ENCODE measurements around the gene PPIC. TPM values are rescaled to one million over a fixed set of nuclear protein-coding genes. Genes with fewer than 3 reads are reported as not detected.

Gene PPIC
- total and polyA plus RNA-seq, 2 experiments from 2014 or later: 116 to 244 TPM

DNA sequence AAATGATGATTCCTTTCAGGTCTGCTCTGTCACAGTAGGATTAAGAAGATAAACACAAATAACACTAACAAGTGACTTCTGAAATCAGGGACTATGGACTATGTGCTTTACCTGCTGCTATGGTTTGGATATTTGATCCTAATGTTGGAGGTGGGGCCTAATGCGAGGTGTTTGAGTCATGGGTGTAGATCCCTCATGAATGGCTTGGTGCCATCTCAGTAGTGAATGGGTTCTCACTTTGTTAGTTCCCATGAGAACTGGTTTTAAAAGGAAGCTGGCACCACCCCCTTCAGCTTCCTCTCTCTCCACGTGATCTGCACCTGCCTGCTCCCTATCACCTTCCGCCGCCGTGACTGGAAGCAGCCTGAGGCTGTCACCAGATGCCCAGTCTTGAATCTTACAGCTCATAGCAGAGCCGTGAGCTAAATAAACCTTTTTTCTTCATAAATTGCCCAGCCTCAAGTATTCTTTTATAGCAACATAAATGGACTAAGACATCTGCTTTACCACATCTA is 3.3 kb downstream of the PPIC start:
- Histone ChIP-seq H3K4me1 (ENCODE audit: insufficient read depth) (peaks cover 7% of the 10 kb centered on the region; the same call in 1 of the 2 replicates), H3K9ac (no peak overlapping the region), H3K27ac (no peak overlapping the region), H2AFZ (no peak overlapping the region), H4K20me1 (ENCODE audit: insufficient read depth) (no peaks in the 10 kb centered on the region), H3K27me3 (replicated peaks; ENCODE audit: insufficient read depth) (no peaks in the 10 kb centered on the region), H3K4me3 (no peak overlapping the region), H3K4me2 (ENCODE audit: unreplicated experiment) (no peak overlapping the region), H3K9me2 (ENCODE audit: insufficient read depth) (no peaks in the 10 kb centered on the region), H3K79me2 (ENCODE audit: insufficient read depth) (peaks cover 20% of the 10 kb centered on the region; the same call in 1 of the 2 replicates), H3K36me3 (ENCODE audit: low read depth) (peaks cover 7% of the 10 kb centered on the region; the same call in 1 of the 2 replicates), H3F3A (ENCODE audit: insufficient read depth) (peaks cover 17% of the 10 kb centered on the region), H3K9me3 (ENCODE audit: low read depth) (no peaks in the 10 kb centered on the region)
- in situ Hi-C loops (cut with MboI): loop anchor here (10.0 kb wide), 1 partner anchor 122 kb away; no protein-coding TSS in a partner anchor
- DNase-seq: peak; percentile 6
- 73 to 81% methylated on average over 6 of the region's 6 CpGs for WGBS, 2 experiments (ENCODE audit: low coverage in 1 of 2, low lambda C conversion rate in 2 of 2, missing lambda C conversion rate in 2 of 2)
- TF ChIP-seq EZH2 (IDR thresholded peaks at IDR 0.05; ENCODE audit: insufficient read depth, poor library complexity, severe bottlenecking) (no peak), EZH2phosphoT487 (IDR thresholded peaks at IDR 0.05; ENCODE audit: insufficient read depth, low read depth) (no peak)

DNA sequence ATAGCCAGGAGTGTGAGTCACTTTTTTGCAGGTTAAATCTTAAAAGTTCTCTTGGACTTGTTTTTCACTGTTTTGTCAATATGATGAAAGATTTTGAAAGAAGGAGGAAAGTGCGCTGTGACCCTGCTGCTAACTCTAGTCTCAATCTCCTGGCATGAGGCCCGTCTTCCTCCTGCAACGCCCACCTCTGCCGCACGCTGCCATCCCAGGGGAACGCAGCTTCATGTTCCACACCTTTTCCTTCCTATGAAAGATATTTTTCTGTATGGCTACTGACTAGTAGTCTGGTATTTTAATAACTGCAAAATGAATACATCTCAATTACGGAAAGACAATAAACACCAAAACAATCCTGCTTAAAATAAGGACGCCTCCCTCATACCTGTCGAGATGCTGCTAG is 8.3 kb downstream of the PPIC start:
- Histone ChIP-seq H3K9me2 (ENCODE audit: insufficient read depth) (no peaks in the 10 kb centered on the region), H3K36me3 (ENCODE audit: low read depth) (peaks cover 30% of the 10 kb centered on the region), H3K79me2 (ENCODE audit: insufficient read depth) (peaks cover 5% of the 10 kb centered on the region; the same call in 1 of the 2 replicates), H3K4me1 (ENCODE audit: insufficient read depth) (no peaks in the 10 kb centered on the region), H3K27ac (no peak overlapping the region), H3K9me3 (ENCODE audit: low read depth) (no peaks in the 10 kb centered on the region), H3K9ac (no peak overlapping the region), H3F3A (ENCODE audit: insufficient read depth) (no peaks in the 10 kb centered on the region), H3K27me3 (replicated peaks; ENCODE audit: insufficient read depth) (no peaks in the 10 kb centered on the region), H3K4me3 (no peak overlapping the region), H3K4me2 (ENCODE audit: unreplicated experiment) (no peak overlapping the region), H4K20me1 (ENCODE audit: insufficient read depth) (no peaks in the 10 kb centered on the region), H2AFZ (no peak overlapping the region)
- in situ Hi-C loops (cut with MboI): no loop called here
- no peak for DNase-seq
- 83 to 85% methylated on average over 9 of the region's 9 CpGs for WGBS, 2 experiments (ENCODE audit: low coverage in 1 of 2, low lambda C conversion rate in 2 of 2, missing lambda C conversion rate in 2 of 2)
- TF ChIP-seq EZH2 (IDR thresholded peaks at IDR 0.05; ENCODE audit: insufficient read depth, poor library complexity, severe bottlenecking) (no peak), EZH2phosphoT487 (IDR thresholded peaks at IDR 0.05; ENCODE audit: insufficient read depth, low read depth) (no peak)

DNA sequence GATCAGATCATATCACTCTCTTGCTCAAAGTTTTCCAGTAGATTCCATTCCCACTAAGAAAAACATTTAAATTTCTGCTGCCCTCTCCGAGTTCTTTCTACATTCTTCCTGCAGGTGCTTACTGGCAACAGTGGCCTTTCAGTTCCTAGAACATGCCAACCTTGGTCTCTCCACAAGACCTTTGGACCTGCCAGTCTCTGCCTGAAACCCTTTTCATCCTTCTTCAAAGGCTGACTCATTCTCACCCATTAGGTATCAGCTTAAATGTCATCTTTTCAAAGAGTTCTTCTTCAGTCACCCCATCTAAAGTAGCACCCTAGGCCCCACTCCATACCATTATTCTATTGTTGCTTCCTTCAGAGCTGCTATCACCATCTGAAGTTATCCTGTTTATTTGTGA is 21.8 kb downstream of the PPIC start:
- Histone ChIP-seq H3K4me1 (ENCODE audit: insufficient read depth) (peaks cover 8% of the 10 kb centered on the region), H3K9me2 (ENCODE audit: insufficient read depth) (no peaks in the 10 kb centered on the region), H3K4me2 (ENCODE audit: unreplicated experiment) (no peak overlapping the region), H3K36me3 (ENCODE audit: low read depth) (no peaks in the 10 kb centered on the region), H3K4me3 (no peak overlapping the region), H4K20me1 (ENCODE audit: insufficient read depth) (no peaks in the 10 kb centered on the region), H3K27ac (no peak overlapping the region), H3K9ac (no peak overlapping the region), H3F3A (ENCODE audit: insufficient read depth) (0 out of 2 replicates have a peak, but pooled peaks cover 7% of the 10 kb centered on the region), H3K79me2 (ENCODE audit: insufficient read depth) (no peaks in the 10 kb centered on the region), H3K9me3 (ENCODE audit: low read depth) (no peaks in the 10 kb centered on the region), H2AFZ (no peak overlapping the region), H3K27me3 (replicated peaks; ENCODE audit: insufficient read depth) (no peaks in the 10 kb centered on the region)
- in situ Hi-C loops (cut with MboI): no loop called here
- DNase-seq: no peak
- WGBS, 2 experiments (ENCODE audit: low coverage in 1 of 2, low lambda C conversion rate in 2 of 2, missing lambda C conversion rate in 2 of 2): 91 to 100% methylated on average over 1 of the region's 1 CpG
- TF ChIP-seq EZH2 (IDR thresholded peaks at IDR 0.05; ENCODE audit: insufficient read depth, poor library complexity, severe bottlenecking) (no peak), EZH2phosphoT487 (IDR thresholded peaks at IDR 0.05; ENCODE audit: insufficient read depth, low read depth) (no peak)

DNA sequence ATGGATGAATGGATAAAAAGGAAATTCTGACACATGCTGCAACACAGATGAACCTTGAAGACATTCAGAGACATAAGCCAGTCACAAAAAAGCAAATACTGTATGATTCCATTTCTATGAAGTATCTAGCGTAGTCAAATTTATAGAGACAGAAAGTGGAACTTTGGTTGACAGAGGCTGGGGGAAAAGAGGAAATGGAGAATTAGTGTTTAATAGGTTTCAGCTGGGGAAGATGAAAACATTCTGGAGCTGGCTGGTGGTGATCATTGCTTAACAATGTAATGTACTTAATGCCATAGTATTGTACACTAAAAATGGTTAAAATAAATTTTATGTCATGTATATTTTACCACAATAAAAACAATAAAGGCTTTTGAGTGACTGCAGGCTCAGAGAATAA is 24.2 kb downstream of the PPIC start:
- Histone ChIP-seq H3K9me2 (ENCODE audit: insufficient read depth) (no peaks in the 10 kb centered on the region), H3F3A (ENCODE audit: insufficient read depth) (0 out of 2 replicates have a peak, but pooled peaks cover 7% of the 10 kb centered on the region), H3K4me3 (peak overlapping the region; percentile 16; the same call in 1 of the 2 replicates), H3K9ac (no peak overlapping the region), H3K36me3 (ENCODE audit: low read depth) (0 out of 2 replicates have a peak, but pooled peaks cover 5% of the 10 kb centered on the region), H3K79me2 (ENCODE audit: insufficient read depth) (no peaks in the 10 kb centered on the region), H4K20me1 (ENCODE audit: insufficient read depth) (no peaks in the 10 kb centered on the region), H3K27me3 (replicated peaks; ENCODE audit: insufficient read depth) (no peaks in the 10 kb centered on the region), H3K27ac (no peak overlapping the region), H3K4me1 (ENCODE audit: insufficient read depth) (peaks cover 8% of the 10 kb centered on the region), H3K9me3 (ENCODE audit: low read depth) (no peaks in the 10 kb centered on the region), H2AFZ (no peak overlapping the region), H3K4me2 (ENCODE audit: unreplicated experiment) (peak overlapping the region; percentile 37)
- WGBS, 2 experiments (ENCODE audit: low coverage in 1 of 2, low lambda C conversion rate in 2 of 2, missing lambda C conversion rate in 2 of 2): 12 to 26% methylated on average over 1 of the region's 1 CpG
- no peak for TF ChIP-seq EZH2phosphoT487 (IDR thresholded peaks at IDR 0.05; ENCODE audit: insufficient read depth, low read depth)
- in situ Hi-C loops (cut with MboI): no loop called here
- peak; percentile 16 for DNase-seq

Data from GM23248 (cell line).